ENCODE data around the gene DENND2A. TPM values are rescaled to one million over a fixed set of nuclear protein-coding genes. Genes with fewer than 3 reads are reported as not detected.
A peak's percentile ranks its signal among the peaks of the same experiment; 100 is the strongest.

The DENND2A gene
- total and polyA plus RNA-seq, 2 of the 4 experiments (the other 2 are of a cell fraction): 7.5 to 10.3 TPM

- H3K23ac ChIP-seq (ENCODE audit: low read depth, low read length): 0 out of 2 replicates have a peak overlapping the region, but pooled peaks have one; percentile 2
- peak overlapping the region; percentile 71 for H3K4ac ChIP-seq (ENCODE audit: low read depth, low read length)
- peak overlapping the region; percentile 3 for H2AK9ac ChIP-seq (replicated peaks; ENCODE audit: low read depth, low read length, poor library complexity)
- H3K14ac ChIP-seq (replicated peaks; ENCODE audit: low read depth, low read length): peak overlapping the region; percentile 24; the same call in 1 of the 2 replicates
- peak overlapping the region; percentile 70; the same call in 1 of the 2 replicates for H4K91ac ChIP-seq (ENCODE audit: insufficient read depth, low read depth, low read length)
- peak overlapping the region; percentile 54; the same call in 1 of the 2 replicates for H3K18ac ChIP-seq (ENCODE audit: low read depth, low read length)
- peaks cover 29% of the 10 kb centered on the region for H3K4me1 ChIP-seq (ENCODE audit: control insufficient read depth, insufficient read depth, low read length)
- intact Hi-C loops (cut with micrococcal nuclease): no loop called here
- no peaks in the 10 kb centered on the region for H3K27me3 ChIP-seq (ENCODE audit: control insufficient read depth, insufficient read depth, low read length)
- no peaks in the 10 kb centered on the region; the same call in 1 of the 2 replicates for H3K36me3 ChIP-seq (ENCODE audit: control insufficient read depth, insufficient read depth, low read length)
- H3K27ac ChIP-seq (ENCODE audit: insufficient read depth, low read length): peak overlapping the region; percentile 51
- peak overlapping the region; percentile 57 for H2BK20ac ChIP-seq (ENCODE audit: low read depth, low read length)
- H3K79me1 ChIP-seq (ENCODE audit: low read depth in 1 of 2, low read length in 2 of 2): peaks cover 11 to 65% of the 10 kb centered on the region in 2 experiments; a peak in 3 of 4 replicates
- peaks cover 22% of the 10 kb centered on the region for H3K9me1 ChIP-seq (ENCODE audit: insufficient read depth, low read length)
- peak overlapping the region; percentile 6; the same call in 1 of the 3 replicates for H2BK15ac ChIP-seq (ENCODE audit: low read depth, low read length)
- in situ Hi-C loops (cut with MboI; ENCODE audit: low sequenced_read_pairs): no loop called here
- POLR2A ChIA-PET (ENCODE audit: unreplicated experiment): no interaction called here
- H3K9ac ChIP-seq (ENCODE audit: low read depth, low read length): no peak overlapping the region
- no peak overlapping the region for H2AFZ ChIP-seq (replicated peaks; ENCODE audit: low read length, poor library complexity)
- TF ChIP-seq CHD1 (IDR thresholded peaks at IDR 0.05; ENCODE audit: low read depth, low read length) (no peak), RAD21 (IDR thresholded peaks at IDR 0.05; ENCODE audit: low read length) (no peak)
- CTCF ChIA-PET: interaction anchor here (0.6 to 0.7 kb wide), 2 partner anchors 29 to 89 kb away, joined by 3 read pairs; no protein-coding TSS in a partner anchor
- 0 out of 2 replicates have a peak, but pooled peaks have one; percentile 6 for ATAC-seq (ENCODE audit: low read depth)
- peak overlapping the region; percentile 77 for H4K5ac ChIP-seq (ENCODE audit: low read depth, low read length)
- no peaks in the 10 kb centered on the region for H4K20me1 ChIP-seq (ENCODE audit: insufficient read depth, low read length)
- H2BK5ac ChIP-seq (ENCODE audit: low read depth, low read length, poor library complexity, severe bottlenecking): peak overlapping the region; percentile 51
- no peak overlapping the region for H3K4me3 ChIP-seq (ENCODE audit: insufficient read depth, low read depth, low read length)
- H4K8ac ChIP-seq (ENCODE audit: low read depth in 2 of 2, low read length in 2 of 2): peak overlapping the region; percentile 37 to 84; a peak in 3 of 4 replicates
- no peak overlapping the region for H3K56ac ChIP-seq (ENCODE audit: extremely low read depth, insufficient read depth, low read length)
- no peak overlapping the region for H3K4me2 ChIP-seq (ENCODE audit: low read depth, low read length)
- no peaks in the 10 kb centered on the region for H3K9me3 ChIP-seq (ENCODE audit: control insufficient read depth, insufficient read depth, low read length)
- peak; percentile 32 for DNase-seq
- WGBS, 2 experiments (ENCODE audit: extremely low coverage in 2 of 2, insufficient read length in 1 of 2): 64% methylated on average over 4 of the region's 12 CpGs; no CpG with 5 or more reads in 1 of the 2 experiments
- peak overlapping the region; percentile 86 for H2AK5ac ChIP-seq (ENCODE audit: low read depth, low read length)
- dilution Hi-C loops (cut with HindIII; ENCODE audit: low sequenced_read_pairs, unreplicated experiment): no loop called here
- BruUV-seq (replicated peaks): no TSS peak
- H2BK120ac ChIP-seq (ENCODE audit: low read depth, low read length): peak overlapping the region; percentile 75
Observed at GRCh38 chr7:140610204-140611165, 30.1 kb downstream of the DENND2A start.

Measured in IMR-90 (cell line).